IPS DF 19.7 (cell line): Measurements from ENCODE around the gene ENPEP.

Experiments used
- DNase-seq: peaks from one replicate; pipeline ENCODE4 v3.0.0-alpha.2; 2013; ENCODE audit warnings: low read depth, low spot score

ENPEP gene

DNA sequence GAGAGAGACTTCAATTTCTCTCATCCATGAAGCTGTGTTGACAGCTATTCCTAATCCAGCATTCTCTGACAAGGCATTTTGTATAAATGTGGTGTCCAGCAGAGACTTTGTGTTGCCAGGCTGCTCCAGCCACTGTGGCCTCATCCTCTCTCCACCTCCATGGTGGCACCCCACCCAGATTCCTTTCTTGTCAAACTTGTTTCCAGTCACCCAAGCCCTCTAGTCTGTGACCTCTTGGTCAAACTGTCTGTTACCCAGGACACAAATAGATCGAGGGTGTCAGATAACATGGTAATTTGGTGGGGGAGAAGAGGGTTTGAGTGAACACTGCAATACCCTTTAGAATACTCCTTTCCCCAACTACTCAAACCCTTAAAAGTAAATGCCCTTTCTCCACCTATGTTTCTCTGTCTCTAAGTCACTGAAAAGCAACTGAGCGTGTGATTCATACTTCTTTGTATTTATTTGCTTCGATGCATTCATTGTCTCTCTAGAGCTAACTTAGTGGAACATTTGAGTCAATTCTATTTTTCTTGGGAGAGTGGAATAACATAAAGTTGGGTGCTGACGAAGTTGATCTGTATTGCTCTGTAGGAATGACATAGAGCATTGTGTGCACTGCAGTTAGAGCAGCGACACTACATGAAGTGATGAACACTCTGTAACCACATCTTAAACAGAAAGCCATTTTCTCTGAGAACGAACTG lies 133.2 kb downstream of the ENPEP start:
- DNase-seq: no peak

DNA sequence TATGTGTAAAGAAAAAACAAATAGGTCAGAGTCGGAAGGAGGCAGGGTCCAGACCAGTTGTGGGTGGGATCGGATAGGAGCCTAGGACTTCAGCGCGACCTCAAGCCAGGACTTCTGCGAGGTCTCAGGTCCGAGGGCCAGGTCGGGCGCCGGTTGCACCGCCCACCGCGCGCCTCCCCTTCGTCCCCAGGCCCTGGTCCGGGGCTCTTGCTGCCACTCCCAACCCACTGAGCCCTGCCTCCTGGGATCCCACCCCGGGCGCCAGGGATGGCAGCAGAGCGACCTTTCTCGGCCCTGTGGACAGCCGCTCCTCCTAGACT lies 134.6 kb downstream of the ENPEP start:
- no peak for DNase-seq

DNA sequence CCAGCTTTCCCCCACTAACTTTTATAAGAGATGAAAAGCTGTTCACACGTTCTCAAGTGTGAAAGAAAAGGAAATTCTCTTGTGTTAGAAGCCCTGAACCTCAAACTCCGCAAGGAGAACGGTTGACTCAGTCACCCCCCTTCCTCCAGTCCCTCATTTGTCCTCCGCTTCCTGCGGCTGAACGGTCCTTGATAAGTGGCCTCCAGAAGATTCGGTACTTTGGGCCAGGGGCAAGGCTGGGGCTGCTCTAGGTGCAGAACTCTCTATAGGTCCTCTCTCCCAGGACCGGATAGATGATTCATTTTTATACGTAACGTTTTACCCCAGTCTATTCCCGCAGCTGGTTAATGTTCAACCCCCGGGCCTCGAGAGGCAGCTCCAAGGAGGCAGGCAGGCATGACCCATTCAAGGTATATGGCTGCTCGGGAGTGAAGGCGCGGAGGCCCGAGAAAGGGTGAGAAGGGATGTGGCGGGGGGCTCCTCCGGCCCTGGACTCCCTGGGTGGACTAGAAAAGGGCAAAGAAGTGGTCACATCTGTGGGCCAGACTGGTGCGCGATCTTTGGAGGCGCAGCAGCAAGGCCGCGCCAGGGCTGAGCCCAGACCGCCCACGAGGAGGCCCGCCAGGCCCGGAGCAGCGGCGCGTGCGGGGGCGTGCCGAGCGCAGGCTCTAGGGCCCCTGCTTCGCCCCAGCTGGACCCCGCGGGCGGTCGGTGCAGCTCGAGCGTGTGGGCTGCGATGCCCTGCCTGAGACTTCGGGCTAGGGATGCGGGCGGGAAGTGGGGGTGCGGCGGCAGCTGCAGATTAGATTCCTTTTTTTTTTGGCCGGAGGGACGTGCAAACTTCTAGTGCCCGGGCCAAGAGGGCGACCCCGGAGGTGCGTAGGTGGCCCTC lies 135.2 kb downstream of the ENPEP start:
- no peak for DNase-seq

DNA sequence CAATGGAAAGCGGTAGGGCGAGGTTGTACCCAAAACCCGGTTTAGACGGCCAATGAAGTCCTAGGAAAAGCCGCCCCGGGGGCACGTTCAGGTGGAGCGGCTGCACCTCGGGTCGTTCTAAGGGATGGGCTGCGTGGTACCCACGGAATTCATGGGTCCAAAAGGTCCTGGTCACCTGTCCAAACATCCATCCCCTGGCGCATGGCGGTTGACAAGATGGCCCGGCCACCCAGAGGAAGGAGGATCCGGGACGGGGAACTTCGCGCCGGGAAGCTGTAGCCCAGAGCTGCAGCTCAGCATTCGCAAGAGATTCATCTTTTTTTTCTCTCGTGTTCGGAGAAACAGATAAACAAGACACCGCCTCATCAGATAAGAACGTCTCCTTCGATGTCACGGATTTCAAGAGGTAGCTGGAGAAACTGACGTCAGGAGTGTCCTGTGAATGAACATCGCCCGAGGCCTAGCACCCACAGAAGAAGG lies 136.1 kb downstream of the ENPEP start:
- DNase-seq: no peak

DNA sequence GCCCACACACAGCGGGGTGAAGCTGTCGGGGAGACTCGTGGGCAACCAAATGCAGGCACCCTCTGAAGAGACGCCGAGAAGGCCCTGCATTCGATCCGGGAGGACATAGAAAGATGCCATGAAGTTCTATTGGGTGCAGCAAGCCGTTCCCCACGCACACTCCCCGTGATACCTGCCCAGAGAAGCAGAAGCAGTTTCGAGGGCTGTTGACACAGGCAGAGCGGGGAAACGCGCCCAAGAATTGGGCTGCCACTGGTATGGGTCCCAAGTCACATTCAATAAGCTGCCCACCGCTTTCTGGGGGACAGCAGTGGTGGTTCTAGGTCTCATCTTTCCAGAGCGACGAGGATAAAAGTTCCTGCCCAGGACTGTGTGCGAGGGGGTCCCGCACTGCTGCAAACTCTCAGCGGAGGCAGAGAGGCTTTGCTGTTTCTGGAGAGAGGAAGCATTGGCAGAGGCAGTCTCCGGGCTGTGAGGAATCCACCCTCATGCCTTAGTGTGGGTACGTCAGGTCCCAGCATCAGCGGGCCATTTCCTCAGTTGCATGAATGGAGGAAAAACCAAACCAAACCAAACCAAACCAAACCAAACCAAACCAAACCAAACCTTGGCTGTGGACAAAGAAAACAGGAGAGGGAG lies 136.8 kb downstream of the ENPEP start:
- no peak for DNase-seq

DNA sequence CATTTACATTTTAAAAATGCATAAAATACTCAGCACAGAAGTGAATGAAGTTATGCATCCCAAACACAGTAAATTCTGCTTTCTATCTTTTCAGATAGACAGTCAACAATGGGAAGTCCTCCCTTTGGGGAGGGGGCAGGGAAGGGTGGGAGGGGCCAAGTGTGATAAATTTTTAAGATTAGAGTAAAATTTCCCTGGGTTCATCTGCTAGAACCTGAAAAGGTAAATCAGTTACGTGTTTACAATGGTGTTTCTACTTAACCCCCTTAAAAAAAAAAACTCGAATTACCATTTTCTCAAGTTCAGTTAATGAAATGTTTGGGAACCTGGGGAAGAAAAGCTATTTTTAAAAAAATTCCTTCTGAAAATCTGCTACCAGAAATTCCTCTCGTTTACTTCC lies 137.8 kb downstream of the ENPEP start:
- DNase-seq: no peak

DNA sequence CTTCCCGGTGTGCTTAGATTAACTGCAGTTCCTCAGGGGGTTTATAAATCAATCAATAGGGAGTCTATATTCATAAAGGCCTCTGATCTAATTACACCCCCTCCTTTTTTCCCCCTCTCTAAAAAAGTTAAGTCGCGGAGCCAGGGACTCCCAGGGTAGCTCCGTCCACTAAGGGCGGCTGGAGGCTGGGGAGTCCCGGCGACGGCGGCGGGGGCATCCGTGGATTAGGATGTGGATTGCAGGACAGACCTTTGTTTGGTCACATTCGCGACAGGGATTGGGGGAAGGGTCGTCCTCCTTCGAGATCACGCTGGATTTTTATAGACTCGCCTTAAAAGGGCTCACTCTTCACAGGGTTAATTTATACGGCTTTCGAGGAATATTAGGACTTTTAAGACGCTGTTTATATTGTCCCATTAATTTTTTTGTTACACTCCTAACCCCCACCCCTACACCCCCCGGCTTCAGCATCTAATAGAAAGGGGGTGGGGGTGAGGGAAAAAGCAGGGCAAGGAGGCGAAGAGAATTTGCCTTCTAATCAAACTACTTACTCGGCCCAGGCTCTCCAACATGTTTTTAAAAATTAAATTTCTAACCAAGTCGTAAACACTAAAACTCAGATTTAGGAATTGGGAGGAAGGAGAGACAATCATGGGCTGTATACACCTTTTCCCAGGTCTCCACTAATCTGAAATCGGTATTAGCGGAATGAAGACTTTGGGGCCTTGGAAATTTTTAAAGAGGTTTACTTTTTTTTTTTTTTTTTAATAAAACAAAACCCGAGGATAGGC lies 138.4 kb downstream of the ENPEP start:
- DNase-seq: no peak
